ENCODE results near the gene THY1. TPM values are rescaled to one million over a fixed set of nuclear protein-coding genes. Genes with fewer than 3 reads are reported as not detected.

THY1 gene
- polyA plus RNA-seq, 1 donor (not counting 4 experiments of a cell fraction or from before 2014, with no cell fraction given), result 2.4 TPM

- H3K27ac ChIP-seq (ENCODE audit: control insufficient read depth, insufficient read depth, low read length), result no peak overlapping the region
- H3K4me2 ChIP-seq (ENCODE audit: control insufficient read depth, extremely low read depth, insufficient read depth, low read depth, low read length), result no peak overlapping the region
- H4K20me1 ChIP-seq (ENCODE audit: control insufficient read depth, extremely low read depth, insufficient read depth, low read length), result no peaks in the 10 kb centered on the region
- no peaks in the 10 kb centered on the region for H3K79me2 ChIP-seq (ENCODE audit: control insufficient read depth, insufficient read depth, low read length)
- FAIRE-seq, result no peak
- no peaks in the 10 kb centered on the region for H3K36me3 ChIP-seq (ENCODE audit: control insufficient read depth in 2 of 2, extremely low read depth in 1 of 2, insufficient read depth in 2 of 2, low read length in 2 of 2)
- no peaks in the 10 kb centered on the region for H3K27me3 ChIP-seq (ENCODE audit: control insufficient read depth, extremely low read depth, insufficient read depth, low read length)
- no peak overlapping the region for H2AFZ ChIP-seq (ENCODE audit: control insufficient read depth, low read length)
- no peak overlapping the region for H3K4me3 ChIP-seq (ENCODE audit: control insufficient read depth in 2 of 3, extremely low read depth in 1 of 3, insufficient read depth in 2 of 3, low read depth in 1 of 3, low read length in 3 of 3)
- no peaks in the 10 kb centered on the region for H3K9me1 ChIP-seq (ENCODE audit: control insufficient read depth, extremely low read depth, insufficient read depth, low read length)
- no peaks in the 10 kb centered on the region for H3K9me3 ChIP-seq (ENCODE audit: control insufficient read depth, low read depth, low read length)
- DNase-seq (ENCODE audit: low read depth, low spot score), result no peak
- TF ChIP-seq EZH2 (IDR thresholded peaks at IDR 0.05; ENCODE audit: low read length) (no peak), CTCF (optimal IDR thresholded peaks at IDR 0.05 in 1 of 3, IDR thresholded peaks at IDR 0.05 in 1 of 3, conservative IDR thresholded peaks at IDR 0.05 in 1 of 3; ENCODE audit: extremely low read depth in 1 of 3, insufficient read depth in 2 of 3, low read length in 3 of 3) (no peak)
- H3K9ac ChIP-seq (ENCODE audit: control insufficient read depth, extremely low read depth, insufficient read depth, low read length), result no peak overlapping the region
- dilution Hi-C loops (cut with MboI; ENCODE audit: extremely low pct_ligation_motif_present, low sequenced_read_pairs), result no loop called here
- peaks cover 14% of the 10 kb centered on the region for H3K4me1 ChIP-seq (ENCODE audit: control insufficient read depth, extremely low read depth, insufficient read depth, low read length)
These were observed 22.4 kb upstream of the THY1 start for GRCh38 chr11:119445379-119445778.

- Histone ChIP-seq H3K4me2 (ENCODE audit: control insufficient read depth, extremely low read depth, insufficient read depth, low read depth, low read length) (no peak overlapping the region), H3K79me2 (ENCODE audit: control insufficient read depth, insufficient read depth, low read length) (no peaks in the 10 kb centered on the region), H3K36me3 (ENCODE audit: control insufficient read depth in 2 of 2, extremely low read depth in 1 of 2, insufficient read depth in 2 of 2, low read length in 2 of 2) (no peaks in the 10 kb centered on the region), H3K4me1 (ENCODE audit: control insufficient read depth, extremely low read depth, insufficient read depth, low read length) (no peaks in the 10 kb centered on the region), H3K9me1 (ENCODE audit: control insufficient read depth, extremely low read depth, insufficient read depth, low read length) (no peaks in the 10 kb centered on the region), H3K9me3 (ENCODE audit: control insufficient read depth, low read depth, low read length) (no peaks in the 10 kb centered on the region), H3K9ac (ENCODE audit: control insufficient read depth, extremely low read depth, insufficient read depth, low read length) (no peak overlapping the region), H3K27me3 (ENCODE audit: control insufficient read depth, extremely low read depth, insufficient read depth, low read length) (no peaks in the 10 kb centered on the region), H4K20me1 (ENCODE audit: control insufficient read depth, extremely low read depth, insufficient read depth, low read length) (no peaks in the 10 kb centered on the region), H3K4me3 (ENCODE audit: control insufficient read depth in 2 of 3, extremely low read depth in 1 of 3, insufficient read depth in 2 of 3, low read depth in 1 of 3, low read length in 3 of 3) (no peak overlapping the region), H3K27ac (ENCODE audit: control insufficient read depth, insufficient read depth, low read length) (no peak overlapping the region), H2AFZ (ENCODE audit: control insufficient read depth, low read length) (no peak overlapping the region)
- dilution Hi-C loops (cut with MboI; ENCODE audit: extremely low pct_ligation_motif_present, low sequenced_read_pairs), result no loop called here
- TF ChIP-seq EZH2 (IDR thresholded peaks at IDR 0.05; ENCODE audit: low read length) (no peak), CTCF (optimal IDR thresholded peaks at IDR 0.05 in 1 of 3, IDR thresholded peaks at IDR 0.05 in 1 of 3, conservative IDR thresholded peaks at IDR 0.05 in 1 of 3; ENCODE audit: extremely low read depth in 1 of 3, insufficient read depth in 2 of 3, low read length in 3 of 3) (no peak)
- DNase-seq (ENCODE audit: low read depth, low spot score) (no peak), FAIRE-seq (no peak)
These were observed 18.9 kb upstream of the THY1 start for GRCh38 chr11:119441898-119442243.

Data from keratinocyte (primary cell).